BE2C (cell line): ENCODE results near the gene XYLT1.

Experiments used
- DNase-seq: peaks from one replicate; pipeline ENCODE4 v3.0.0-alpha.2; 2020
- H3K27me3 ChIP-seq: fragments of 250-450 bp; sonication (Bioruptor Pico); 2 replicates; pipeline ENCODE4 v1.5.1; 2020; ENCODE audit warnings: mild to moderate bottlenecking
- H3K36me3 ChIP-seq: fragments of 250-450 bp; sonication (Bioruptor Pico); 2 replicates; pipeline ENCODE4 v1.5.1; 2020; ENCODE audit warnings: mild to moderate bottlenecking
- H3K4me1 ChIP-seq: fragments of 250-450 bp; sonication (Bioruptor Pico); 2 replicates; pipeline ENCODE4 v1.5.1; 2020
- H3K4me3 ChIP-seq: 2 replicates; pipeline ENCODE4 v1.5.1; 2011; ENCODE audit warnings: low read depth, low read length
- H3K9me3 ChIP-seq: fragments of 250-450 bp; sonication (Bioruptor Pico); 2 replicates; pipeline ENCODE4 v1.5.1; 2020
- CTCF ChIP-seq: IDR thresholded peaks from 2 replicates; pipeline ENCODE4 v1.5.1; 2012; ENCODE audit warnings: mild to moderate bottlenecking, low read depth, low read length

XYLT1 gene

GRCh38 chr16:17261197-17261858, 209.4 kb downstream of the XYLT1 start:
- H3K9me3 ChIP-seq, result no peaks in the 10 kb centered on the region
- no peak overlapping the region for H3K4me3 ChIP-seq
- TF ChIP-seq CTCF, result no peak
- no peaks in the 10 kb centered on the region for H3K36me3 ChIP-seq
- no peak for DNase-seq
- no peaks in the 10 kb centered on the region for H3K27me3 ChIP-seq
- H3K4me1 ChIP-seq, result no peaks in the 10 kb centered on the region

- H3K9me3 ChIP-seq, result no peaks in the 10 kb centered on the region
These were observed 210.4 kb downstream of the XYLT1 start for GRCh38 chr16:17260276-17260849.

GRCh38 chr16:17259751-17260270, 210.9 kb downstream of the XYLT1 start:
- Histone ChIP-seq H3K4me1 (no peaks in the 10 kb centered on the region), H3K9me3 (no peaks in the 10 kb centered on the region), H3K4me3 (no peak overlapping the region), H3K27me3 (no peaks in the 10 kb centered on the region), H3K36me3 (no peaks in the 10 kb centered on the region)
- no peak for TF ChIP-seq CTCF
- DNase-seq, result no peak

More at GRCh38 chr16:17260276-17260849, 210.4 kb downstream of the XYLT1 start:
- Histone ChIP-seq H3K36me3 (no peaks in the 10 kb centered on the region), H3K27me3 (no peaks in the 10 kb centered on the region), H3K4me3 (no peak overlapping the region), H3K4me1 (no peaks in the 10 kb centered on the region)
- no peak for DNase-seq
- no peak for TF ChIP-seq CTCF

- no peaks in the 10 kb centered on the region for H3K9me3 ChIP-seq
- no peak overlapping the region for H3K4me3 ChIP-seq
- H3K36me3 ChIP-seq, result no peaks in the 10 kb centered on the region
- no peak for DNase-seq
- no peaks in the 10 kb centered on the region for H3K27me3 ChIP-seq
- no peaks in the 10 kb centered on the region for H3K4me1 ChIP-seq
- TF ChIP-seq CTCF, result no peak
These were observed 211.7 kb downstream of the XYLT1 start for GRCh38 chr16:17258848-17259713.

- no peaks in the 10 kb centered on the region for H3K27me3 ChIP-seq
- TF ChIP-seq CTCF, result no peak
- H3K36me3 ChIP-seq, result no peaks in the 10 kb centered on the region
- H3K4me1 ChIP-seq, result no peaks in the 10 kb centered on the region
- DNase-seq, result no peak
- no peaks in the 10 kb centered on the region for H3K9me3 ChIP-seq
- no peak overlapping the region for H3K4me3 ChIP-seq
These were observed 212.6 kb downstream of the XYLT1 start for GRCh38 chr16:17258077-17258599.
